GM12801 (cell line): ENCODE results near the gene FAM240A.

Source experiments
- CTCF ChIP-seq: IDR thresholded peaks from one replicate; pipeline ENCODE4 v1.5.1; 2011; ENCODE audit warnings: control low read depth; ENCODE audit not compliant: insufficient read length; ENCODE audit errors: extremely low read depth

FAM240A gene

GRCh38 chr3:46595819-46596314 lies 16.5 kb upstream of the FAM240A start:
- no peak for TF ChIP-seq CTCF

- no peak for TF ChIP-seq CTCF
These were observed 12.7 kb upstream of the FAM240A start for GRCh38 chr3:46599590-46599989.

GRCh38 chr3:46603446-46604046 lies 8.8 kb upstream of the FAM240A start:
- no peak for TF ChIP-seq CTCF

- no peak for TF ChIP-seq CTCF
These were observed 8.2 kb upstream of the FAM240A start for GRCh38 chr3:46604127-46604526.

- no peak for TF ChIP-seq CTCF
These were observed 4.7 kb upstream of the FAM240A start for GRCh38 chr3:46607603-46608028.

- TF ChIP-seq CTCF = no peak
These were observed 3.1 kb upstream of the FAM240A start for GRCh38 chr3:46609212-46609721.

- no peak for TF ChIP-seq CTCF
These were observed 2.2 kb upstream of the FAM240A start for GRCh38 chr3:46609944-46610722.
